Stomach (tissue), 9 donors: Measurements from ENCODE around the gene SNRNP70. TPM values are rescaled to one million over a fixed set of nuclear protein-coding genes. Genes with fewer than 3 reads are reported as not detected.

ENCODE experiments used
- DNase-seq, 2 donors: peaks; one replicate each; pipeline versions ENCODE4 v3.0.0 to v3.0.0-alpha.2; 2013 to 2019
- H3K27ac ChIP-seq, 5 donors: fragments of 200-600 bp in 4 of 5; sonication (generic) in 4 of 5; one replicate each; pipeline ENCODE4 v1.5.1; 2013 to 2019; ENCODE audit warnings: mild to moderate bottlenecking in 1 of 5, moderate library complexity in 1 of 5
- H3K27me3 ChIP-seq, 3 donors: fragments of 200-600 bp; sonication (generic); one replicate each; pipeline ENCODE4 v1.5.1; 2017 to 2019; ENCODE audit warnings: mixed run types in 1 of 3
- H3K36me3 ChIP-seq, 4 donors: fragments of 200-600 bp; sonication (generic); 1 replicate in 3 of 4; 2 replicates in 1 of 4; pipeline ENCODE4 v1.5.1; 2016 to 2019
- H3K4me1 ChIP-seq, 4 donors: fragments of 200-600 bp; sonication (generic); one replicate each; pipeline ENCODE4 v1.5.1; 2016 to 2019
- H3K4me3 ChIP-seq, 4 donors: fragments of 200-600 bp; sonication (generic) in 3 of 4; one replicate each; pipeline ENCODE4 v1.5.1; 2016 to 2019; ENCODE audit warnings: mild to moderate bottlenecking in 1 of 4
- H3K9me3 ChIP-seq, 4 donors: fragments of 200-600 bp; sonication (generic); one replicate each; pipeline ENCODE4 v1.5.1; 2016 to 2019
- CTCF ChIP-seq, 7 experiments: fragments of 450-650 bp in 4 of 7; fragments of 200-600 bp in 3 of 7; sonication (generic) in 3 of 7; IDR thresholded peaks; one replicate each; pipeline ENCODE4 v1.5.1; 2016 to 2019; ENCODE audit warnings: antibody characterized with exemption in 7 of 7, control low read depth in 2 of 7, mild to moderate bottlenecking in 1 of 7
- EP300 ChIP-seq: sonication (generic); formaldehyde crosslinking; IDR thresholded peaks from one replicate; pipeline ENCODE4 v1.6.1; 2017; ENCODE audit warnings: antibody characterized with exemption
- POLR2A ChIP-seq, 4 donors: fragments of 450-650 bp; IDR thresholded peaks; one replicate each; pipeline ENCODE4 v1.6.1; 2016; ENCODE audit warnings: antibody characterized with exemption in 4 of 4, control low read depth in 2 of 4, mild to moderate bottlenecking in 1 of 4, moderate library complexity in 1 of 4
- POLR2AphosphoS5 ChIP-seq, 3 donors: sonication (generic); formaldehyde crosslinking; IDR thresholded peaks; one replicate each; pipeline ENCODE4 v1.6.1; 2016; ENCODE audit warnings: antibody characterized with exemption in 3 of 3
- WGBS, 5 donors: extraction: QIAGEN DNeasy Blood & Tissue Kit in 3 of 5; methylation state at CpG; one replicate each; pipeline versions ENCODE4 v1.1.5 to v1.1.7; 2013 to 2018; 5-methylcytosine and 5-hydroxymethylcytosine counted together
- intact Hi-C: fragments of 100-400 bp; cut with DNase I; formaldehyde crosslinking; loops from one replicate; pipeline ENCODE4 v1.15.1; 2023; ENCODE audit warnings: low total_unique reads
- polyA plus RNA-seq, 3 donors: library from polyadenylated mRNA; stranded (reverse); fragments of 200-250 nt; gene quantifications; one replicate each; pipeline ENCODE4 v1.2.3, GENCODE V29; 2013
- total RNA-seq, 5 donors: library from RNA; depleted of rRNA; stranded (reverse); fragments of >200 nt; gene quantifications; one replicate each; pipeline versions ENCODE4 v1.1.0 to v1.2.3, GENCODE V29; 2014 to 2016
- donor health status: healthy with polysubstance abuse.
- donor health status: Bipolar disorder and iron deficiency.
- donor health status: healthy.

Gene SNRNP70
- total and polyA plus RNA-seq, 8 donors, result 163 to 3,365 (median 222) TPM

- DNase-seq, result peak in 1 of 2 donors; percentile 61
- H3K36me3 ChIP-seq, result no peaks in the 10 kb centered on the region
- no peak overlapping the region for H3K27ac ChIP-seq
- 34 to 73% (median 61%) methylated on average over 16 of the region's 16 CpGs for WGBS, 5 donors
- no peak for TF ChIP-seq EP300
- no peak for TF ChIP-seq POLR2AphosphoS5 (IDR thresholded peaks at IDR 0.05)
- no peak for TF ChIP-seq CTCF (IDR thresholded peaks at IDR 0.05)
- no peak for TF ChIP-seq POLR2A (IDR thresholded peaks at IDR 0.05)
- peaks cover 0 to 6% (median 0%) of the 10 kb centered on the region in 3 donors for H3K27me3 ChIP-seq
- H3K4me1 ChIP-seq, result peaks cover 24 to 44% (median 34%) of the 10 kb centered on the region in 4 donors
- intact Hi-C loops, result no loop called here
- no peak overlapping the region for H3K4me3 ChIP-seq
- no peaks in the 10 kb centered on the region for H3K9me3 ChIP-seq
Measured at GRCh38 chr19:49129238-49129583, 44.0 kb downstream of the SNRNP70 start.

- WGBS, 5 donors, result 92 to 95% (median 94%) methylated on average over 24 of the region's 24 CpGs
- Histone ChIP-seq H3K27ac (no peak overlapping the region), H3K9me3 (no peaks in the 10 kb centered on the region), H3K36me3 (no peaks in the 10 kb centered on the region), H3K4me3 (no peak overlapping the region), H3K4me1 (peaks cover 24 to 46% (median 37%) of the 10 kb centered on the region in 4 donors), H3K27me3 (peaks cover 0 to 11% (median 0%) of the 10 kb centered on the region in 3 donors)
- intact Hi-C loops, result no loop called here
- TF ChIP-seq EP300 (no peak), POLR2A (IDR thresholded peaks at IDR 0.05) (no peak), CTCF (IDR thresholded peaks at IDR 0.05) (no peak), POLR2AphosphoS5 (IDR thresholded peaks at IDR 0.05) (no peak)
- DNase-seq, result no peak
Measured at GRCh38 chr19:49130325-49130724, 45.1 kb downstream of the SNRNP70 start.

GRCh38 chr19:49132974-49133609, 47.8 kb downstream of the SNRNP70 start:
- H3K4me1 ChIP-seq, result peaks cover 19 to 51% (median 39%) of the 10 kb centered on the region in 4 donors
- intact Hi-C loops, result no loop called here
- TF ChIP-seq POLR2A (IDR thresholded peaks at IDR 0.05) (no peak), EP300 (no peak), POLR2AphosphoS5 (IDR thresholded peaks at IDR 0.05) (no peak), CTCF (IDR thresholded peaks at IDR 0.05) (no peak)
- H3K27me3 ChIP-seq, result peaks cover 0 to 11% (median 0%) of the 10 kb centered on the region in 3 donors
- peak overlapping the region in 4 of 5 donors; percentile 33 to 70 (median 42) for H3K27ac ChIP-seq
- peak overlapping the region; percentile 33 to 46 (median 37) for H3K4me3 ChIP-seq
- DNase-seq, result peak; percentile 51 to 67
- no peaks in the 10 kb centered on the region for H3K36me3 ChIP-seq
- no peaks in the 10 kb centered on the region for H3K9me3 ChIP-seq
- WGBS, 5 donors, result 9 to 32% (median 16%) methylated on average over 48 to 49 of the region's 49 CpGs

GRCh38 chr19:49133621-49134454, 48.6 kb downstream of the SNRNP70 start:
- Histone ChIP-seq H3K36me3 (no peaks in the 10 kb centered on the region), H3K27me3 (peaks cover 0 to 11% (median 0%) of the 10 kb centered on the region in 3 donors), H3K4me1 (peaks cover 12 to 44% (median 32%) of the 10 kb centered on the region in 4 donors), H3K4me3 (peak overlapping the region; percentile 33 to 46 (median 37)), H3K27ac (peak overlapping the region in 4 of 5 donors; percentile 33 to 70 (median 42)), H3K9me3 (no peaks in the 10 kb centered on the region)
- intact Hi-C loops, result no loop called here
- peak in 1 of 3 donors; percentile 5 for TF ChIP-seq POLR2AphosphoS5 (IDR thresholded peaks at IDR 0.05)
- TF ChIP-seq CTCF (IDR thresholded peaks at IDR 0.05), result no peak
- TF ChIP-seq POLR2A (IDR thresholded peaks at IDR 0.05), result no peak
- no peak for TF ChIP-seq EP300
- 23 to 46% (median 32%) methylated on average over 39 to 42 of the region's 42 CpGs for WGBS, 5 donors
- peak; percentile 90 for DNase-seq
